ENCODE results near the gene ADAMTS1. TPM values are rescaled to one million over a fixed set of nuclear protein-coding genes. Genes with fewer than 3 reads are reported as not detected.

ADAMTS1 gene
- total RNA-seq, 1 experiment from 2014 or later = 17.8 TPM

- no CpG with 5 or more reads among the region's 4 CpGs for WGBS (ENCODE audit: extremely low coverage, insufficient read length, low lambda C conversion rate)
- H3K27ac Mint-ChIP-seq = no peak overlapping the region; a peak in 1 of 7 replicates
- H3K4me3 Mint-ChIP-seq = no peak overlapping the region
- Histone ChIP-seq H2BK15ac (ENCODE audit: low read depth, low read length) (no peak overlapping the region), H3K4me1 (ENCODE audit: insufficient read depth, low read length) (no peaks in the 10 kb centered on the region), H3K18ac (ENCODE audit: insufficient read length, low read depth, low read length) (no peak overlapping the region), H3K9me3 (ENCODE audit: control insufficient read depth, low read depth, low read length) (no peaks in the 10 kb centered on the region), H2BK5ac (ENCODE audit: insufficient read length, low read length) (no peak overlapping the region), H3K4me2 (ENCODE audit: insufficient read depth, insufficient read length, low read length) (no peak overlapping the region), H3K27me3 (ENCODE audit: insufficient read depth, low read length) (no peaks in the 10 kb centered on the region), H4K8ac (replicated peaks; ENCODE audit: insufficient read length, low read depth, low read length) (no peak overlapping the region), H3K79me1 (ENCODE audit: insufficient read depth, low read depth, low read length, poor library complexity, severe bottlenecking) (no peaks in the 10 kb centered on the region), H3K4ac (ENCODE audit: low read depth, low read length) (no peak overlapping the region), H4K20me1 (ENCODE audit: control insufficient read depth, insufficient read depth, insufficient read length) (no peaks in the 10 kb centered on the region), H3K23ac (ENCODE audit: insufficient read length, low read depth, low read length) (no peak overlapping the region), H2BK120ac (ENCODE audit: low read depth, low read length, poor library complexity, severe bottlenecking) (no peak overlapping the region), H3K27ac (ENCODE audit: insufficient read length, low read depth, low read length) (no peak overlapping the region), H2BK20ac (ENCODE audit: low read depth, low read length, poor library complexity, severe bottlenecking) (no peak overlapping the region), H2AFZ (ENCODE audit: low read length) (no peak overlapping the region), H4K91ac (ENCODE audit: insufficient read length, low read depth, low read length) (no peak overlapping the region), H2AK5ac (ENCODE audit: insufficient read length, low read length) (no peak overlapping the region), H3T11ph (ENCODE audit: low read length) (no peak overlapping the region), H3K56ac (ENCODE audit: insufficient read length, low read depth, low read length) (no peak overlapping the region), H3K14ac (ENCODE audit: insufficient read depth, low read length) (no peak overlapping the region), H3K79me2 (ENCODE audit: insufficient read depth, low read length) (no peaks in the 10 kb centered on the region), H3K23me2 (ENCODE audit: insufficient read length, low read depth, low read length, poor library complexity, severe bottlenecking) (no peaks in the 10 kb centered on the region), H2BK12ac (ENCODE audit: insufficient read length, low read depth, low read length) (no peak overlapping the region), H3K9ac (ENCODE audit: extremely low read depth, insufficient read length, low read length) (no peak overlapping the region), H4K5ac (ENCODE audit: insufficient read length, low read depth, low read length) (no peak overlapping the region)
- TF ChIP-seq CTCF (conservative IDR thresholded peaks at IDR 0.05) = no peak
- peaks cover 3 to 11% of the 10 kb centered on the region in 2 experiments; a peak in 4 of 5 replicates for H3K9me3 Mint-ChIP-seq
- H3K4me1 Mint-ChIP-seq = peaks cover 18% of the 10 kb centered on the region in 2 experiments
- H3K27me3 Mint-ChIP-seq (ENCODE audit: low read depth) = no peaks in the 10 kb centered on the region
- no peak for DNase-seq
- H3K36me3 Mint-ChIP-seq (ENCODE audit: insufficient read depth in 1 of 3, low read depth in 3 of 3) = peaks cover 0 to 10% (median 2%) of the 10 kb centered on the region in 3 experiments; a peak in 4 of 7 replicates
These were observed 24.7 kb downstream of the ADAMTS1 start for GRCh38 chr21:26820509-26820908.
